WTC11 (cell line): Measurements from ENCODE around the gene NR1D1. TPM values are rescaled to one million over a fixed set of nuclear protein-coding genes. Genes with fewer than 3 reads are reported as not detected.
A peak's percentile ranks its signal among the peaks of the same experiment; 100 is the strongest.

Experiments
- ELF4 ChIP-seq: sonication (generic); formaldehyde crosslinking; IDR thresholded peaks from 2 replicates; pipeline ENCODE4 v1.8.1; 2022; ENCODE audit warnings: low read depth, mild to moderate bottlenecking, moderate library complexity, missing genetic modification reagents
- FOXP1 ChIP-seq: sonication (generic); formaldehyde crosslinking; IDR thresholded peaks from 2 replicates; pipeline ENCODE4 v1.8.0; 2022; ENCODE audit warnings: missing genetic modification reagents, mild to moderate bottlenecking, moderate library complexity, borderline replicate concordance
- KAT7 ChIP-seq: sonication (generic); formaldehyde crosslinking; IDR thresholded peaks from 2 replicates; pipeline ENCODE4 v1.8.1; 2023; ENCODE audit warnings: missing genetic modification reagents, mild to moderate bottlenecking, borderline replicate concordance
- MYBL2 ChIP-seq: sonication (generic); formaldehyde crosslinking; IDR thresholded peaks from 2 replicates; pipeline ENCODE4 v1.8.1; 2023; ENCODE audit warnings: mild to moderate bottlenecking, moderate library complexity, missing genetic modification reagents
- SMAD4 ChIP-seq: sonication (generic); formaldehyde crosslinking; IDR thresholded peaks from 2 replicates; pipeline ENCODE4 v1.8.0; 2022; ENCODE audit warnings: mild to moderate bottlenecking, missing genetic modification reagents
- TEAD4 ChIP-seq: sonication (generic); formaldehyde crosslinking; IDR thresholded peaks from 2 replicates; pipeline ENCODE4 v1.8.0; 2022; ENCODE audit warnings: mild to moderate bottlenecking, missing genetic modification reagents
- ZBTB21 ChIP-seq: sonication (generic); formaldehyde crosslinking; IDR thresholded peaks from 2 replicates; pipeline ENCODE4 v1.8.1; 2023; ENCODE audit warnings: mild to moderate bottlenecking, missing genetic modification reagents, borderline replicate concordance
- ZNF232 ChIP-seq: sonication (generic); formaldehyde crosslinking; IDR thresholded peaks from 2 replicates; pipeline ENCODE4 v1.8.0; 2022; ENCODE audit warnings: mild to moderate bottlenecking, missing genetic modification reagents
- ZNF396 ChIP-seq: fragments of 250-450 bp; sonication (Bioruptor Pico); IDR thresholded peaks from 2 replicates; pipeline ENCODE4 v1.8.0; 2021; ENCODE audit warnings: mild to moderate bottlenecking, moderate library complexity, borderline replicate concordance
- total RNA-seq: library from RNA; stranded (reverse); gene quantifications from 3 replicates; pipeline ENCODE4 v1.2.3, GENCODE V29; 2021
- TF ChIP-seq, protein P1 (sequence below): sonication (generic); formaldehyde crosslinking; IDR thresholded peaks from 2 replicates; pipeline ENCODE4 v1.8.0; 2022; ENCODE audit warnings: missing genetic modification reagents
- TF ChIP-seq, protein P2 (sequence below): sonication (generic); formaldehyde crosslinking; IDR thresholded peaks from 2 replicates; pipeline ENCODE4 v1.8.0; 2022; ENCODE audit warnings: mild to moderate bottlenecking, missing genetic modification reagents
- TF ChIP-seq, protein P3 (sequence below): sonication (generic); formaldehyde crosslinking; IDR thresholded peaks from 2 replicates; pipeline ENCODE4 v1.8.0; 2023; ENCODE audit warnings: mild to moderate bottlenecking, missing genetic modification reagents
- TF ChIP-seq, protein P4 (sequence below): sonication (generic); formaldehyde crosslinking; IDR thresholded peaks from 2 replicates; pipeline ENCODE4 v1.8.0; 2022; ENCODE audit warnings: mild to moderate bottlenecking, missing genetic modification reagents
- TF ChIP-seq, protein P5 (sequence below): sonication (generic); formaldehyde crosslinking; IDR thresholded peaks from 2 replicates; pipeline ENCODE4 v1.8.1; 2022; ENCODE audit warnings: mild to moderate bottlenecking, moderate library complexity, missing genetic modification reagents
- TF ChIP-seq, protein P6 (sequence below): sonication (generic); formaldehyde crosslinking; IDR thresholded peaks from 2 replicates; pipeline ENCODE4 v1.8.1; 2023; ENCODE audit warnings: mild to moderate bottlenecking, moderate library complexity, missing genetic modification reagents
- TF ChIP-seq, protein P7 (sequence below): sonication (generic); formaldehyde crosslinking; IDR thresholded peaks from 2 replicates; pipeline ENCODE4 v1.8.0; 2022; ENCODE audit warnings: mild to moderate bottlenecking, missing genetic modification reagents
- TF ChIP-seq, protein P8 (sequence below): fragments of 250-450 bp; sonication (Bioruptor Pico); conservative IDR thresholded peaks from 2 replicates; pipeline ENCODE4 v1.9.0; 2021; ENCODE audit warnings: mild to moderate bottlenecking
- TF ChIP-seq, protein P9 (sequence below): sonication (generic); formaldehyde crosslinking; IDR thresholded peaks from 2 replicates; pipeline ENCODE4 v1.8.1; 2022; ENCODE audit warnings: missing genetic modification reagents, borderline replicate concordance

NR1D1 gene
- total RNA-seq, 1 experiment from 2014 or later: 5.6 TPM

DNA sequence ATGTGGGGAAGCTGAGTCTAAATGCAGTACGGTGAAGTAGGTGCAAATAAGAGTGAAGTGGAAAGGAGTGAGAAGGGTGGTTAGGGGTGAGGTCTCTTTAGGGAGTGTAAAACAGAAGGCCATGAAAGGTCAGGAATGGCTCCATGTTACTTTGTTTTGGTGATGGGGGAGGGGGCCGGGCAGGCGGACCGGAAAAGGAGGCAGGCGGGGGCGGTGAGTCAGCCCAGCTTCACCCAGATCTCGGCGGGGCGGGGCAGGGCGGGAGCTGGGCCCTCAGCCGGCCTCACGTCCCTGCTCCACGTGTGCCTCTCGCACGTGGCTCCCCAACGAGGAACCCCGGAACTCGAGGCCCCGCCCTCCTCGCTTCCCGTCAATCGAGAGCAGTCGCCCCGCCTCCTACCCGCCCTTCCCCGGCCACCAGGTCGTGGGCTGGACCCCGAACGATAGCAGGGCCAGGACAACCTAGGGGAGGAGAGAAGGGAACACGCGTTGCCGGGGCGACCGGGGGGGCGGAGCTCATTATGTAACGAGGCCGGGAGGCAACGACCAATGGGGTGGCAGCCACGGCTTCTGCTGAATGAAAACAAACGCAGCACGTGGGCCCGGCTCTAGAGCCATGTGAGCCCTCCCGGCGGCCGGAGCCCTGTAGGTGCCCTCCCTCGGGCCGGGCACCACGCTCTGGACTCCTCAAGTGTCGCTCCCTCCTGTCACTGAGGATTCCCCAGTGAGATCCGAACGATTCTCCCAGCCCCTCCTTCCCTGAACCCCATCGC lies 1.4 kb downstream of the NR1D1 start (continued):
- TF ChIP-seq MYBL2 (CRISPR knock-in tag) (peak; percentile 82), ZBTB21 (CRISPR knock-in tag) (0 out of 2 replicates have a peak, but pooled peaks have one; percentile 26), ZNF232 (CRISPR knock-in tag) (peak; percentile 95), FOXP1 (peak; percentile 94), TEAD4 (CRISPR knock-in tag) (0 out of 2 replicates have a peak, but pooled peaks have one; percentile 43), KAT7 (CRISPR knock-in tag) (no peak), ELF4 (CRISPR knock-in tag) (no peak), ZNF396 (CRISPR knock-in tag) (no peak), SMAD4 (CRISPR knock-in tag) (peak; percentile 75; the same call in 1 of the 2 replicates)
- TF ChIP-seq, protein P1, sequence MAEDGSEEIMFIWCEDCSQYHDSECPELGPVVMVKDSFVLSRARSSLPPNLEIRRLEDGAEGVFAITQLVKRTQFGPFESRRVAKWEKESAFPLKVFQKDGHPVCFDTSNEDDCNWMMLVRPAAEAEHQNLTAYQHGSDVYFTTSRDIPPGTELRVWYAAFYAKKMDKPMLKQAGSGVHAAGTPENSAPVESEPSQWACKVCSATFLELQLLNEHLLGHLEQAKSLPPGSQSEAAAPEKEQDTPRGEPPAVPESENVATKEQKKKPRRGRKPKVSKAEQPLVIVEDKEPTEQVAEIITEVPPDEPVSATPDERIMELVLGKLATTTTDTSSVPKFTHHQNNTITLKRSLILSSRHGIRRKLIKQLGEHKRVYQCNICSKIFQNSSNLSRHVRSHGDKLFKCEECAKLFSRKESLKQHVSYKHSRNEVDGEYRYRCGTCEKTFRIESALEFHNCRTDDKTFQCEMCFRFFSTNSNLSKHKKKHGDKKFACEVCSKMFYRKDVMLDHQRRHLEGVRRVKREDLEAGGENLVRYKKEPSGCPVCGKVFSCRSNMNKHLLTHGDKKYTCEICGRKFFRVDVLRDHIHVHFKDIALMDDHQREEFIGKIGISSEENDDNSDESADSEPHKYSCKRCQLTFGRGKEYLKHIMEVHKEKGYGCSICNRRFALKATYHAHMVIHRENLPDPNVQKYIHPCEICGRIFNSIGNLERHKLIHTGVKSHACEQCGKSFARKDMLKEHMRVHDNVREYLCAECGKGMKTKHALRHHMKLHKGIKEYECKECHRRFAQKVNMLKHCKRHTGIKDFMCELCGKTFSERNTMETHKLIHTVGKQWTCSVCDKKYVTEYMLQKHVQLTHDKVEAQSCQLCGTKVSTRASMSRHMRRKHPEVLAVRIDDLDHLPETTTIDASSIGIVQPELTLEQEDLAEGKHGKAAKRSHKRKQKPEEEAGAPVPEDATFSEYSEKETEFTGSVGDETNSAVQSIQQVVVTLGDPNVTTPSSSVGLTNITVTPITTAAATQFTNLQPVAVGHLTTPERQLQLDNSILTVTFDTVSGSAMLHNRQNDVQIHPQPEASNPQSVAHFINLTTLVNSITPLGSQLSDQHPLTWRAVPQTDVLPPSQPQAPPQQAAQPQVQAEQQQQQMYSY: peak; percentile 30
- TF ChIP-seq, protein P2, sequence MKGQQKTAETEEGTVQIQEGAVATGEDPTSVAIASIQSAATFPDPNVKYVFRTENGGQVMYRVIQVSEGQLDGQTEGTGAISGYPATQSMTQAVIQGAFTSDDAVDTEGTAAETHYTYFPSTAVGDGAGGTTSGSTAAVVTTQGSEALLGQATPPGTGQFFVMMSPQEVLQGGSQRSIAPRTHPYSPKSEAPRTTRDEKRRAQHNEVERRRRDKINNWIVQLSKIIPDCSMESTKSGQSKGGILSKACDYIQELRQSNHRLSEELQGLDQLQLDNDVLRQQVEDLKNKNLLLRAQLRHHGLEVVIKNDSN (CRISPR knock-in tag): peak; percentile 84
- TF ChIP-seq, protein P3, sequence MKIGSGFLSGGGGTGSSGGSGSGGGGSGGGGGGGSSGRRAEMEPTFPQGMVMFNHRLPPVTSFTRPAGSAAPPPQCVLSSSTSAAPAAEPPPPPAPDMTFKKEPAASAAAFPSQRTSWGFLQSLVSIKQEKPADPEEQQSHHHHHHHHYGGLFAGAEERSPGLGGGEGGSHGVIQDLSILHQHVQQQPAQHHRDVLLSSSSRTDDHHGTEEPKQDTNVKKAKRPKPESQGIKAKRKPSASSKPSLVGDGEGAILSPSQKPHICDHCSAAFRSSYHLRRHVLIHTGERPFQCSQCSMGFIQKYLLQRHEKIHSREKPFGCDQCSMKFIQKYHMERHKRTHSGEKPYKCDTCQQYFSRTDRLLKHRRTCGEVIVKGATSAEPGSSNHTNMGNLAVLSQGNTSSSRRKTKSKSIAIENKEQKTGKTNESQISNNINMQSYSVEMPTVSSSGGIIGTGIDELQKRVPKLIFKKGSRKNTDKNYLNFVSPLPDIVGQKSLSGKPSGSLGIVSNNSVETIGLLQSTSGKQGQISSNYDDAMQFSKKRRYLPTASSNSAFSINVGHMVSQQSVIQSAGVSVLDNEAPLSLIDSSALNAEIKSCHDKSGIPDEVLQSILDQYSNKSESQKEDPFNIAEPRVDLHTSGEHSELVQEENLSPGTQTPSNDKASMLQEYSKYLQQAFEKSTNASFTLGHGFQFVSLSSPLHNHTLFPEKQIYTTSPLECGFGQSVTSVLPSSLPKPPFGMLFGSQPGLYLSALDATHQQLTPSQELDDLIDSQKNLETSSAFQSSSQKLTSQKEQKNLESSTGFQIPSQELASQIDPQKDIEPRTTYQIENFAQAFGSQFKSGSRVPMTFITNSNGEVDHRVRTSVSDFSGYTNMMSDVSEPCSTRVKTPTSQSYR: peak; percentile 57
- TF ChIP-seq, protein P4, sequence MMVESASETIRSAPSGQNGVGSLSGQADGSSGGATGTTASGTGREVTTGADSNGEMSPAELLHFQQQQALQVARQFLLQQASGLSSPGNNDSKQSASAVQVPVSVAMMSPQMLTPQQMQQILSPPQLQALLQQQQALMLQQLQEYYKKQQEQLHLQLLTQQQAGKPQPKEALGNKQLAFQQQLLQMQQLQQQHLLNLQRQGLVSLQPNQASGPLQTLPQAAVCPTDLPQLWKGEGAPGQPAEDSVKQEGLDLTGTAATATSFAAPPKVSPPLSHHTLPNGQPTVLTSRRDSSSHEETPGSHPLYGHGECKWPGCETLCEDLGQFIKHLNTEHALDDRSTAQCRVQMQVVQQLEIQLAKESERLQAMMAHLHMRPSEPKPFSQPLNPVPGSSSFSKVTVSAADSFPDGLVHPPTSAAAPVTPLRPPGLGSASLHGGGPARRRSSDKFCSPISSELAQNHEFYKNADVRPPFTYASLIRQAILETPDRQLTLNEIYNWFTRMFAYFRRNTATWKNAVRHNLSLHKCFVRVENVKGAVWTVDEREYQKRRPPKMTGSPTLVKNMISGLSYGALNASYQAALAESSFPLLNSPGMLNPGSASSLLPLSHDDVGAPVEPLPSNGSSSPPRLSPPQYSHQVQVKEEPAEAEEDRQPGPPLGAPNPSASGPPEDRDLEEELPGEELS: peak; percentile 95
- TF ChIP-seq, protein P5, sequence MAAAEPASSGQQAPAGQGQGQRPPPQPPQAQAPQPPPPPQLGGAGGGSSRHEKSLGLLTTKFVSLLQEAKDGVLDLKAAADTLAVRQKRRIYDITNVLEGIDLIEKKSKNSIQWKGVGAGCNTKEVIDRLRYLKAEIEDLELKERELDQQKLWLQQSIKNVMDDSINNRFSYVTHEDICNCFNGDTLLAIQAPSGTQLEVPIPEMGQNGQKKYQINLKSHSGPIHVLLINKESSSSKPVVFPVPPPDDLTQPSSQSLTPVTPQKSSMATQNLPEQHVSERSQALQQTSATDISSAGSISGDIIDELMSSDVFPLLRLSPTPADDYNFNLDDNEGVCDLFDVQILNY (CRISPR knock-in tag): peak; percentile 84
- TF ChIP-seq, protein P6, sequence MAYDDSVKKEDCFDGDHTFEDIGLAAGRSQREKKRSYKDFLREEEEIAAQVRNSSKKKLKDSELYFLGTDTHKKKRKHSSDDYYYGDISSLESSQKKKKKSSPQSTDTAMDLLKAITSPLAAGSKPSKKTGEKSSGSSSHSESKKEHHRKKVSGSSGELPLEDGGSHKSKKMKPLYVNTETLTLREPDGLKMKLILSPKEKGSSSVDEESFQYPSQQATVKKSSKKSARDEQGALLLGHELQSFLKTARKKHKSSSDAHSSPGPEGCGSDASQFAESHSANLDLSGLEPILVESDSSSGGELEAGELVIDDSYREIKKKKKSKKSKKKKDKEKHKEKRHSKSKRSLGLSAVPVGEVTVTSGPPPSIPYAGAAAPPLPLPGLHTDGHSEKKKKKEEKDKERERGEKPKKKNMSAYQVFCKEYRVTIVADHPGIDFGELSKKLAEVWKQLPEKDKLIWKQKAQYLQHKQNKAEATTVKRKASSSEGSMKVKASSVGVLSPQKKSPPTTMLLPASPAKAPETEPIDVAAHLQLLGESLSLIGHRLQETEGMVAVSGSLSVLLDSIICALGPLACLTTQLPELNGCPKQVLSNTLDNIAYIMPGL (CRISPR knock-in tag): 0 out of 2 replicates have a peak, but pooled peaks have one; percentile 29
- TF ChIP-seq, protein P7, sequence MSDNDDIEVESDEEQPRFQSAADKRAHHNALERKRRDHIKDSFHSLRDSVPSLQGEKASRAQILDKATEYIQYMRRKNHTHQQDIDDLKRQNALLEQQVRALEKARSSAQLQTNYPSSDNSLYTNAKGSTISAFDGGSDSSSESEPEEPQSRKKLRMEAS (CRISPR knock-in tag): peak; percentile 98
- TF ChIP-seq, protein P8, sequence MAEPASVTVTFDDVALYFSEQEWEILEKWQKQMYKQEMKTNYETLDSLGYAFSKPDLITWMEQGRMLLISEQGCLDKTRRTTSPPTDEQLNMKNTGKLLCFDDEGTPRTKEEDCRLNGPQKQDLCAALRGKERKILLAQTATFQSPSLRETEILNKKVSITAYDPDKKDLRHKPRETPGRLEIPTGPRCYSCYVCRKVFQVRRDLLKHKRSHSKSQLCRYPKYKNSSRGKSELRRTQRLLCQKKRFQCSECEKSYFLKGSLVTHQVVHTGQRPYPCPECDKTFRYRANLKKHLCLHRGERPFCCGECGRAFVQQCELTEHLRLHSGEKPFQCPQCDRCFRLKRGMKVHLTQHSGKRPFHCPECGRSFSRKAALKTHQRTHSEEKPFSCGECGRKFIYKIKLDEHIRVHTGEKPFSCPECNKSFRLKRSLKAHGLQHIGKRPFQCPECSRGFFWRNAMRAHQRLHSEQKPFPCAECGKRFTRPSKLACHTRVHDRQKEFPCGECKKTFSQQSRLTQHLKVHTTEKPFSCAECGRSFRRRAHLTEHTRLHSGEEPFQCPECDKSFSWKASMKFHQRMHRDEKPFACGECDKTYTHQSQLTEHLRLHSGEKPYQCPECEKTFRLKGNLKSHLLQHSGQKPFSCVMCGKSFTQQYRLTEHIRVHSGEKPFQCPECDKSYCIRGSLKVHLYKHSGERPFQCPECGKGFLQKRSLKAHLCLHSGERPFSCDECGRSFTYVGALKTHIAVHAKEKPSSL (CRISPR knock-in tag): no peak
- TF ChIP-seq, protein P9, sequence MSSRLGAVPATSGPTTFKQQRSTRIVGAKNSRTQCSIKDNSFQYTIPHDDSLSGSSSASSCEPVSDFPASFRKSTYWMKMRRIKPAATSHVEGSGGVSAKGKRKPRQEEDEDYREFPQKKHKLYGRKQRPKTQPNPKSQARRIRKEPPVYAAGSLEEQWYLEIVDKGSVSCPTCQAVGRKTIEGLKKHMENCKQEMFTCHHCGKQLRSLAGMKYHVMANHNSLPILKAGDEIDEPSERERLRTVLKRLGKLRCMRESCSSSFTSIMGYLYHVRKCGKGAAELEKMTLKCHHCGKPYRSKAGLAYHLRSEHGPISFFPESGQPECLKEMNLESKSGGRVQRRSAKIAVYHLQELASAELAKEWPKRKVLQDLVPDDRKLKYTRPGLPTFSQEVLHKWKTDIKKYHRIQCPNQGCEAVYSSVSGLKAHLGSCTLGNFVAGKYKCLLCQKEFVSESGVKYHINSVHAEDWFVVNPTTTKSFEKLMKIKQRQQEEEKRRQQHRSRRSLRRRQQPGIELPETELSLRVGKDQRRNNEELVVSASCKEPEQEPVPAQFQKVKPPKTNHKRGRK: 0 out of 2 replicates have a peak, but pooled peaks have one; percentile 15
